ENCODE data around the gene SLC35B2.

Gene SLC35B2

GRCh38 chr6:44286285-44286565 lies 28.9 kb upstream of the SLC35B2 start:
- DNase-seq (ENCODE audit: low read depth in 2 of 2) = no peak

- DNase-seq (ENCODE audit: low read depth in 2 of 2) = no peak
Measured at GRCh38 chr6:44285552-44286284, 28.4 kb upstream of the SLC35B2 start.

- DNase-seq (ENCODE audit: low read depth in 2 of 2) = no peak
Measured at GRCh38 chr6:44284867-44285266, 27.5 kb upstream of the SLC35B2 start.

GRCh38 chr6:44284121-44284520 lies 26.8 kb upstream of the SLC35B2 start:
- DNase-seq (ENCODE audit: low read depth in 2 of 2) = no peak

- no peak for DNase-seq (ENCODE audit: low read depth in 2 of 2)
Measured at GRCh38 chr6:44278774-44279697, 21.7 kb upstream of the SLC35B2 start.

- no peak for DNase-seq (ENCODE audit: low read depth in 2 of 2)
Measured at GRCh38 chr6:44278315-44278714, 21.0 kb upstream of the SLC35B2 start.

GRCh38 chr6:44277763-44278162 lies 20.4 kb upstream of the SLC35B2 start:
- no peak for DNase-seq (ENCODE audit: low read depth in 2 of 2)

GRCh38 chr6:44276667-44277640 lies 19.6 kb upstream of the SLC35B2 start:
- DNase-seq (ENCODE audit: low read depth in 2 of 2) = no peak

GRCh38 chr6:44275749-44276648 lies 18.7 kb upstream of the SLC35B2 start:
- no peak for DNase-seq (ENCODE audit: low read depth in 2 of 2)

- DNase-seq (ENCODE audit: low read depth in 2 of 2) = no peak
Measured at GRCh38 chr6:44275271-44275748, 18.0 kb upstream of the SLC35B2 start.

GRCh38 chr6:44273617-44274016 lies 16.3 kb upstream of the SLC35B2 start:
- no peak for DNase-seq (ENCODE audit: low read depth in 2 of 2)

- no peak for DNase-seq (ENCODE audit: low read depth in 2 of 2)
Measured at GRCh38 chr6:44272999-44273566, 15.8 kb upstream of the SLC35B2 start.

GRCh38 chr6:44272529-44272928 lies 15.2 kb upstream of the SLC35B2 start:
- no peak for DNase-seq (ENCODE audit: low read depth in 2 of 2)

- DNase-seq (ENCODE audit: low read depth in 2 of 2) = no peak
Measured at GRCh38 chr6:44271914-44272313, 14.6 kb upstream of the SLC35B2 start.

GRCh38 chr6:44271406-44271723 lies 14.0 kb upstream of the SLC35B2 start:
- DNase-seq (ENCODE audit: low read depth in 2 of 2) = no peak

- no peak for DNase-seq (ENCODE audit: low read depth in 2 of 2)
Measured at GRCh38 chr6:44270526-44271405, 13.4 kb upstream of the SLC35B2 start.

GRCh38 chr6:44269921-44270525 lies 12.7 kb upstream of the SLC35B2 start, which contains the start of gene TMEM151B:
Gene TMEM151B, plus strand, starts transcription at chr6:44270450. Its CDS starts 293 bp downstream, at chr6:44270743.
- no peak for DNase-seq (ENCODE audit: low read depth in 2 of 2)

- no peak for DNase-seq (ENCODE audit: low read depth in 2 of 2)
Measured at GRCh38 chr6:44269178-44269920, 12.0 kb upstream of the SLC35B2 start.
